NT2/D1 (cell line): ENCODE measurements around the gene FGF19.

Experiments
- SUZ12 ChIP-seq: IDR thresholded peaks from 2 replicates; pipeline ENCODE4 v1.6.1; 2011; ENCODE audit not compliant: insufficient read length, insufficient read depth; ENCODE audit errors: extremely low read depth
- YY1 ChIP-seq: IDR thresholded peaks from 2 replicates; pipeline ENCODE4 v1.6.1; 2011; ENCODE audit not compliant: insufficient read length, insufficient read depth
- ZNF274 ChIP-seq: IDR thresholded peaks from 2 replicates; pipeline ENCODE4 v1.6.1; 2011; ENCODE audit warnings: mild to moderate bottlenecking, low read depth, low read length

- TF ChIP-seq ZNF274, result no peak
- no peak for TF ChIP-seq SUZ12
- TF ChIP-seq YY1, result no peak
Measured at GRCh38 chr11:69662806-69663205, 41.0 kb downstream of the FGF19 start.
